VCaP (cell line): Measurements from ENCODE around the gene SIRPA.

Experiments
- H3K27ac ChIP-seq: fragments of 450-650 bp; 2 replicates; pipeline ENCODE4 v1.5.1; 2017
- CTCF ChIP-seq: fragments of 450-650 bp; conservative IDR thresholded peaks from 2 replicates; pipeline ENCODE4 v1.5.1; 2017; ENCODE audit warnings: mild to moderate bottlenecking, moderate library complexity

Gene SIRPA

GRCh38 chr20:1946442-1946761, 51.2 kb downstream of the SIRPA start:
- H3K27ac ChIP-seq = no peak overlapping the region
- TF ChIP-seq CTCF = no peak

GRCh38 chr20:1946762-1947534, 51.7 kb downstream of the SIRPA start:
- H3K27ac ChIP-seq = no peak overlapping the region
- TF ChIP-seq CTCF = no peak

GRCh38 chr20:1947535-1947846, 52.3 kb downstream of the SIRPA start:
- TF ChIP-seq CTCF = no peak
- H3K27ac ChIP-seq = no peak overlapping the region

DNA sequence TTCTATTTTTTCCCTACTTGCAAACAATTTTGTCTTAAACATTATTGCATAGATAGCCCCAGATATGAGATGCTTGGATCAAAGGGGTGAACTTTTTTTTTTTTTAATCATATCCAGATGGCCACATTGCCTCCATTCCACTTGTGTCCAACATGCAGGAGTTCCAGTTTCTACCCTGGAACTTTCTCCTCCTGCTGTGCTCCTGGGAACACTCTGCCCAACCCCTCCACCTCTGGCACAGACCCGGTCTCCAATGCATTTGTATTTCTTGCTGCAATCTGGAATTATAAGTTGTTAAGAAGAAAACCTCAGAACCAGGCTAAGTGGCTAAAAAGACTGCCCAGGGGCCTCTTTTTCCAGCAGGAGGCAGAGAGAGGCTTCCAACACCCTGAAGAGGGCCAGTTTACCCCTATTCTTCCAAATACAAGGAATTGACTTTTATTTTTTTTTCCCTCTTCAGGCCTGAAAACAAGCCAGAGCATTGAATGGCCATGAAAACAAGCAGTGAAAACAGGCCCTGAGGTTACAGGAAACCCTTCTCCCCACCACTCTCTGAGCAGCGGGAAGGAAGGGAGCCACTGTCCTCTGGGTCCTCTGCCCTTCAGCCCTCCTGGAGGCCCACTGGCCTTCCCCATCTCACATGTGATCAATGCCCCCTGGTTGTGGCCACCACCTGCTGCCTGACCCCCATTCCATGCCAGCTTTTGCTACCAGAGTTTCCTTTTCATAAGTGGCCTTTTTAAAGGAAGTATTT, 54.3 kb downstream of the SIRPA start:
- H3K27ac ChIP-seq = no peak overlapping the region
- TF ChIP-seq CTCF = no peak

DNA sequence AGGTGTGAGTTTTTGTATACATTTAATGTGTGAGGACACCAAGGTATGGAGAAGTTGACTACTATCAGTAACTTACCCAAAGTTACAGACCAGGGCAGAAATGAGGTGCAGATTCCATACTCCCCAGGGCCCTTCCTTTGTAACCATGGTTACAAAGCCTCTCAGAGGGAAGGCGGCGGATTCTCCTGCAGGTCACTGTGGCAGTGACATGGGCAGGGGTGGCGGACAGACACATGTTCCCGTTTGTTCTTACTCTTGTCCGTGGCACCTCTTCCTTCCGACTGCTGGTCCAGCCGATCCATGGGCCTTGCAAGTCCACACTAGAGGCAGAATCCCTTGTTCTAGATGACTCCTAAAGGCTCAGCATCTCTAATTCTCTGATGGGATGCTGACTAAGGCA, 55.6 kb downstream of the SIRPA start:
- no peak for TF ChIP-seq CTCF
- H3K27ac ChIP-seq = no peak overlapping the region

DNA sequence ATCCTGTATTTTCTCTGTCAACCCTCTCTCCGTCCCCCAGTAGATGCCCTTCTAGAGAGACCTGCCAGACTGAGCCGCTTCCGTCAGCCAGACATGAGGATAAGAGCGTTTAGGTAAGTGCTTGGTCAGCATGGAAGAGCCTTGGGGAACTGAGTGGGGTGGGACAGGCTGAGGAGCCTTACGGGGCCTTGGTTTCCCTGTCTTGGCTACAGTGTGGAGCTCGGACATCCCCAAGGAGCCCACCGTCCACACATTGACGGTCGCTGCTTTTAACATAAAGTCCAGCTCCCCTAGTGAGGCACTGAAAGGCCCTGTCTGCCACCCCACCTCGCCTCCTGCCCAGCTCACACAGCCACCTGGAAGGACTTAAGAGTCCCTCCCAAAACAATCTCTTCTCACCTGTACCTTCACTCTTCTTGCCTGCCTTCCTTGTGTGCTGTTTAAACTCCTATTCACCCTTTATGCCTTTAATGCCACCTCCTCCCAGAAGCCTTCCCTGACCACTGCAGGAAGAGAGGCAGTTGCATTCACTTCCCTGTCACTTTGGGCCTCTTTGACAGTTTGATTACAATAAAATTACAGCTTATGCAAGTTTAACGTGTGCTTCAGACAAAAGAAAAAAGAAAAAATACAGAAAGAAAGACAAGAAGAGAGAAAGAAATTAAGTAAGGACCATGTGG, 56.4 kb downstream of the SIRPA start:
- H3K27ac ChIP-seq = no peak overlapping the region
- TF ChIP-seq CTCF = no peak

DNA sequence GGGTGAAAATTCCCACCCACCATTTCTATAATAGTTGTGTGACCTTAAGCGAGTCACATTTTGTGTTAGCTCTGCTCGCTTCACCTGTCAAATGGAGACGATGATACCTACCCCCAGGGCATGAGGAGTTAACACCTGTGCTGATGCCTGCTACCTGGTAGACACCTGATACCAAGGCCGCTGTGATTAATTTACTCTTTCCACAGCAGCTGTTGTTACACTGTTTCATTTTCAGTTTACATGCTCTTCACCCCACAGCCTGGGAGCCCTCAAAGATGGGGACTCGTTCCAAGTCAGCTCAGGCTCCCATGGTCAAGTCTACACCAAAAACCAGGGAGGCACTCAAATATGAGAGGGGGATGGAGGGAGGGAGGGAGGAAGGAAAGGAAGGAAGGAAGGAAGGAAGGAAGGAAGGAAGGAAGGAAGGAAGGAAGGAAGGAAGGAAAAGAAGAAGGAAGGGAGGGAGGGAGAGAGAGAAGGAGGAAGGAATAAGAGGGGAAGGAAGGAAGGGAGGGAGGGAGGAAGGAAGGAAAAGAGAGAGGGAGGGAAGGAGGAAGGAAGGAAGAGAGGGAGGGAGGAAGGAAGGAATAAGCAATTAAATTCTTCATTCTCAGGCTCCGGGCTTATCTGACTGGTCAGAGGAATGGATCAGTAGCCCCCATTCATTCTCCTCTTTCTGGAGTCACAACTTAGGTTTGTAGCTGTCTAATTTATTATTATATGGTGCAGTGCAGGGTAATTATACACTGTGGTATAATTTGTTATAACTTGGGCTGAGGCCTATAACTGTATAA, 57.7 kb downstream of the SIRPA start:
- TF ChIP-seq CTCF = no peak
- no peak overlapping the region for H3K27ac ChIP-seq
